GM19467 (cell line): ENCODE results near the gene SEPTIN2.
"Not testable (repeated sequence)": the region's sequence is repeated elsewhere in the genome, so short reads cannot be mapped to it uniquely, and the experiment has no call there.

Source experiments
- ATAC-seq: cut with Tn5 transposase; IDR thresholded peaks from one replicate; pipeline ENCODE4 v1.9.1; 2021; ENCODE audit warnings: mild to moderate bottlenecking, moderate library complexity; ENCODE audit not compliant: unreplicated experiment

The SEPTIN2 gene

DNA sequence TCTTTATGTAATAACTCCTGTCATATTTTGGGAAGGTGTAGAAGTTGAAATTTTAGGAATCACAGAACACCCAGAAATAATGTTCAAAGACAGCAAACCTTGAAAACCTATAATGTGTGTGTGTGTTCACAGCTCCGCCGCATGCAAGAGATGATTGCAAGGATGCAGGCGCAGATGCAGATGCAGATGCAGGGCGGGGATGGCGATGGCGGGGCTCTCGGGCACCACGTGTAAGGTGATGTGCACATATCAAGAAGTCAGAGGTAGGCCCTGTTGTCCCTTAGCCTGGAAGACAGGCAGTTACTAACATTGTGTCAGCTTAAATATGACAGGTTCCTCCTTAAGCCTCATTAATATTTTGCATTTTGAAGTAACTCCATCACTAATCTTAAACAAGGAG is 34.2 kb downstream of the SEPTIN2 start:
- no peak for ATAC-seq

DNA sequence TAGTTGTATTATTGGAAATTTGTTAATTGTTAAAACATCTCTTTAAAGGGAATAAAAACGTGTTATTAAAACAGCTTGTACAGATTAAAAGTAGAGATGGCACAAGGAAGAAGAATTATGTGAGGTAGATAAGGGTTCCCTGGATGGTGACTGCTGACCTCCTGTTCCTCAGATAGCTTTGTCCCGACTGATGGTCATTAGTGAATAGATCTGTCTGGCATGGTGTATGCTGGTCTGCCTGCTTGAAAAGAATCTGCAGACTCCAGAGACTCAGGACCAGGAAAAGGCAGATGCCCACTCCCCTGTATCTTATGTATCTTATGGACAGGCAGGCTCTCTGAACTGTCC is 34.8 kb downstream of the SEPTIN2 start:
- no peak for ATAC-seq

DNA sequence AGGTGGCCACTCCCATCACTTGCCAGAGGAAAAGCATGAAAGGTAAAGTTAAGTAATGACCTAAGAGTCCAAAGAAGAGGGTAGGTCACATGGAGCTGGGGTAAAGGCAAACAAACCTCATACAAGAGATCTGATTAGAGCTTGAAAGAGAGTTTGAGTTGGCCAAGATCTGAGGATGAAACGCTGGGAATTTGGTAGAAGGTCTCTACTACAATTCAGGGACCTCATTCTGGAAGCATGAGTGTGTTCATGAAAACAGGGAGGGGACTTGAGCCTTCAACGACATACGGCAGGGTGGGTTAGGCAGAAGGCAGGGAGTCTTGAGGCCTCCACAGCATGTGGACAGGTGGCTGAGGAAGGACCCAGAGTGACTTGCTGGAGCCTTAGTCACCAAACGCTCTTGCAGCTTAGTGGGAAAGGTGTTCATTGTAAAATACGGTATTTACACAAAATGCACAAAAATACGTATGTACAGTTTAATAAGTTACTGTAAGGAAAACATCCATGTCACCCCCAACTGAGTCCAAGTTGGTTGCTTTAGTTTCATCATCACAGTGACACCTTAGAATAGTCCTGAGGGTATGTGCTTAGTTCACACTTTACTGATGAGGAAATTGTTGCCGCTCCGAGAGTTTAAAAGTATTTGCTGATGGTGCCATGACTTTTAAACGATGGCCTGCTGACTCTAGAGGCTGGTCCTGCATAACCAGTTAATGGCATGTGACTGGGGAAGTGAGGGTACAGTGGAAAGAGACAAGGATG is 35.3 kb downstream of the SEPTIN2 start:
- no peak for ATAC-seq

DNA sequence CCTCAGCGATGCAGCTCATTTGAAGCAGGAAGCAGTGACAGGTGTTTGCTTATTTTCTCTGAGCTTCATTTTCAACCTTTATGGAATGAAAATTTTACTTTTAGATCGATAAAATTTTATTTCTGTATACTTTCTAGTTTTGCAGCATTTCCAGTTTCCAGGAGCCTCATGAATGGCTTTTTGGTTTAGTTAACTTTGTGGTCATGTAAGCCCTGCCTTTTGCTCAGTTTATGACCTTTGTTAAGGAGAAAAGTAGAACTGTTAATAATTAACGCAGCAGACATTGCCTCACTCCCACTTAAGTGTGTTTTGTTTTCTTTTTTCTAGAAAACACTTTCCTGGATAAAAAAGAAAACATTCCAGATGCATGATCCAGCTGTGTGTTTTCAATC is 35.9 kb downstream of the SEPTIN2 start:
- no peak for ATAC-seq

DNA sequence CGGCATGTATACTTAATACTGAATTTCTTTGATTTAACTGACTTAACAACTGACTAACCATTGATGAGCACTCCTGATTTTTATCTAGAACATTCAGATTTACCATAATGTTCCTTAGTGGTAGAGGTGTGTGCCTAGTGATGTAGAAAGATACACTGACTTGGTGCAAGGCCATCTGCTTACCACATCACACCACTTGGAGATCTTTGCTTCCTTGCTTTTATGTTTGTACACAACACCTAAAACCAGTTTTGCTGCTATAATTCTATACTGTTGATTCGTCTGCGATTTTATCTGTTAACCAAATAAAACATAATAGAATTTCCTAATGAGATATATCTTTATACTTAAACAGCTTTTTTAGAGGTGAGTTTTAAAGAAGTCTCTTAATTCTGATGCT is 36.5 kb downstream of the SEPTIN2 start:
- ATAC-seq, result no peak

DNA sequence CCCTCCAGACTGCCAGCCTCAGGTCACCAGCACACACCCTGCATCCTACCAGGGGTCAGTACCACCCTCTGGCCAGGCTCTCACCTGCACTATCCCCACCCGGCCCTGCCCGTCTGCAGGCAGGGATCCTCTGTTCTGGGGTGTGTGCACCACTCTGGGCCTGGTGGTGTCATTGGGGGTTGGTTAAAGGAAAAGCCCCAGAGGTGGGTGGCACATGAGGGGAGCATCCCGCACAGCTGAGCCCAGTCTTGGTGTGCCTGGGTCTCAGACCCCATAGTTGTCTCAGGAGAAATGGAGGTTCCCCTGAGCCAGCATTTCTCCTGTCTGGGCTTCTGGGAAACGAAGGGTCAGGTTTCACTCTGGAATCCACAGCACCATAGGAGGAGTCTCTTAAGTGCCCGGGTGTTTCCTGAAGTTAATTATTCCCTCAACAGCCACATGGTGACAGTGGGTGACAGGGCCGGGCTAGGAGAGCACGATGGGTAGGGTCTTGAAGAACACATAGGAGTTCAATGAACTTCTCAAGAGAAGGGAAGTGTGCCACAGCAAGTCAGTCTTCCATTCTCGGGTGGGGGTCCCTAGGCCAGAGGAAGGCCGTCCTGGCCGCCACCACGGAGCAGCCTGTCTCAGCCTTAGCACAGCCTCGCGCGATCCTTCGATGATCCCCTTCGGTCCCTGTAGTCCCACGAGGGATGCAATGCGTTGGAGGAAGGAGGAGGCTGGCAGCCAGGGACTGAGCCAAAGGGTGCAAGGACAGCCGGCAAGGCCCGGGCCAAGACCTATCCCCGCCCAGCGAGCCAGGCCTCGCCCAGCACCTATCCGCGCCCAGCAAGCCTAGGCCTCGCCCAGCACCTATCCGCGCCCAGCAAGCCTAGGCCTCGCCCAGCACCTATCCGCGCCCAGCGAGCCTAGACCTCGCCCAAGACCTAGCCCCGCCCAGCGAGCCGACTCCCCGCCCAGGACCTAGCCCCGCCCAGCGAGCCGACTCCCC is 39.2 kb downstream of the SEPTIN2 start:
- ATAC-seq, result peak; percentile 25

DNA sequence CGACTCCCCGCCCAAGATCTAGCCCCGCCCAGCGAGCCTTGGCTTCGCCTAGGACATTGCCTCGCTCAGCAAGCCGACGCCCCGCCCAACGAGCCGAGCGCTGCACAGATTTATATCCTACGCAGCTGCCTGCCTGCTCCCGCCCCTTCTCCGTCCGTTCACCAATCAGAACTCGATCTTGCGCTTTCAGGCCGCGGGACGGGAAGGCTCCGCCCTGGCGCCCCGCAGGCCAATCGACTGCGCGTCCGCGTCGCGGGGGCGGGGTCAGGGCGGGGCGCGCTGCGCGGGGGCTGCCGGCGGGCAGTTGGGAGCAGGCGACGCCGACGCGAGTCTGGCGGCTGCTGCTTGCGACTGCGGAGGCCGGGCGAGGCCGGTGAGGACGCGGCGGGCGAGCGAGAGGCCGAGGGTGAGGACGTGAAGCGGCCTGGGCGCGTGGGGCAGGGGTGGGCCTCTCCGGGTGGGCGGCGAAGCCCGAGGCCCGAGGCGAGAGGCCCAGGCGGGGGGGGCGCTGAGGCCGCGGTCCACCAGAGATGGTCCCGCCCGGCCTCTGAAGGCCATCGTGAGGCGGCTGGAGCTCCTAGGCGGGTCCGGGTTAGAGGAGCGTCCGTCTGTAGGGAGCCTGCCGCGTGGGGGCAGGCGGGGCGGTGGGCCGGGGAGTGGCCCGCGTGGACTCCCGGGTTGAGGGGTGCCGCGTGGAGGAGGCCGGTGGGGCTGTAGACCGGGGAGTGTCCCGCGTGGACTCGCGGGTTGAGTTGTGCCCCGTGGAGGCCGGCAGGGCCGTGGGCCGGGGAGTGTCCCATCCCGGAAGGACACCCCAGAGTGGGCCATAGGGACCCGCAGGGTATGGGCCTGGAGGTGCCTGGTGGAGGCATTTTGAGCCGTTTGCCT is 40.5 kb downstream of the SEPTIN2 start, which contains the start of gene FARP2:
TSS of gene FARP2 (plus strand) at position 303 of the 888 bp plus-strand sequence. CDS start 16,823 bp downstream, outside the sequence.
- peak; percentile 81 for ATAC-seq

DNA sequence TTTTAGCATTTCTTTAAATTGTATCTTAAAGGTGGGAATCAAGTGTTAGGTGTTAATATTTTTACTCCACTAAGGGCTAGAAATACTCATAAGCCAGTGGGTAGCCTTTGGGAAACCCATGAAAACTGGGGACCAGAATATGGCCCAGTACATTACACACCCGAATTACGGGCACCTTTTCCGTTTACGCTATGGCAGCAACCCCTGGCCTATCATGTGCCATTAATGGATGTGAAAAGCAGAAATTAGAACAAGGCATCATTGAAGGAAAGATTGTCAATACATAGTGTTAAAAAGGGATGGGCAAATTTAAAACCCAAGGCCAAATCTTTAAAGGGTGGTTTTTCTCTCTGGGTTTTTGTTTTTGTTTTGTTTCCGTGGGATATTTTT is 41.1 kb downstream of the SEPTIN2 start:
- ATAC-seq, result no peak

DNA sequence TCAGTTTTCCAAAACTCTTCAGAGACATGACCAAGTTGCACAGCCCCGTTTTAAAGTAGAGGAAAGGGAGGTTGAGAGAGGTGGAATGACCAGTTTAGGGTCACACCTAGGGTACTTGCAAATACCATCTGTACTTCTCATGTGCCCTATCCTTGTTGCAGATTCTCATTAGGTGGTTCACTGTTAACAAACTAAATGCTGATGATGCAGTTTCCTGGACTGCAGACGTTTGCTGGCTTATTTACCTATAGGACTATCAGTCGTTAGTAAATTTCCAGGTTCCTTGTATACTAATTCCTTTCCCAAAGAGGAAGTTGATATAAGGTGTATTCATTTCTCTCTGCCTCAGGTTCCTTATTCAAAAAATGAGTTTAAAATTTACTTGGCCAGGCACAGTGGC is 41.8 kb downstream of the SEPTIN2 start:
- no peak for ATAC-seq

DNA sequence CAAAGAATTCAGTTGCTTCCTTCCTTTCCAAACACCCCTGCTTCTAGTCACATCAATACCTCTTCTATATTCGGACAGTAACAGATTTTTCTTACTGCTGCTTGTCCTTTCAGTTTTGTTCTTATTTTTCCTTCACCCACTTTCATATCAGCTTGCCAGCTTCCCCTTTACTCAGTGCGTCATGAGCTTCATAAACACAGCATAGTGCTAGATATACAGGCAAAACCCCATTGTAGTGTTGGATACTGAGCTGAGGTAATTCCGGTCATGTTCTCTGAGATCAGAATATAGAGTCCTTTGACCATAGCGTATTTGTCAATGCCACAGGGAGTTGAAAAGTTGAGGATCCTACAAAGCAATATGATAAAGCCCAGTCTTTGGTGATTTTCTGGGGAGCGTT is 42.7 kb downstream of the SEPTIN2 start:
- ATAC-seq, result no peak

DNA sequence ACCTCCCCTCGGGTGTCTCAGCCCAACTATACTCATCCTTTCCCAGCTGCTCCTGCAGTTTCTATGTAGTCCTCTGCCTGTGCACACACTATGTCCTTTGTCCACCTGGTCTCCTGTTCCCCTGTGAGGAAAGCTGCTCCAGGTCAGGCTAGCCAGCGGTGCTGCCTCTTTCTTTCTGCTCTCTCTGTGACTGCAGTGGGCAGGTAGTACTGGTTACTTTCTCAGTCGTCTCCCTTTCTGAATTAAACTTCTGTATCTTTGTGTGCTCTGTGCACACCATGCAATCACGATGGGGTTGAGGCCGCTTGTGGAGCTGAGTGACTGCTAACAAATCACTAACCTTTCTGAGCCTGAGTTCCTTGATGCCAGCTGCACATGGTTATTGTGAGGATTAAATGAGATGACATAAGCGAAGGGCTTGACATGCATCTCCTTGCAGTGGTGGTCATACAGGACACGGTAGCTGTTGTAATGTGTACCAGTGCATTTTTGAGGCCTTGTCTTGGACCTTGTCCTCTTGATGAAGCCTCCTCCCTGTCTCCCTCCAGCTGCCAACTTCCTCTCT is 43.8 kb downstream of the SEPTIN2 start:
- no peak for ATAC-seq

DNA sequence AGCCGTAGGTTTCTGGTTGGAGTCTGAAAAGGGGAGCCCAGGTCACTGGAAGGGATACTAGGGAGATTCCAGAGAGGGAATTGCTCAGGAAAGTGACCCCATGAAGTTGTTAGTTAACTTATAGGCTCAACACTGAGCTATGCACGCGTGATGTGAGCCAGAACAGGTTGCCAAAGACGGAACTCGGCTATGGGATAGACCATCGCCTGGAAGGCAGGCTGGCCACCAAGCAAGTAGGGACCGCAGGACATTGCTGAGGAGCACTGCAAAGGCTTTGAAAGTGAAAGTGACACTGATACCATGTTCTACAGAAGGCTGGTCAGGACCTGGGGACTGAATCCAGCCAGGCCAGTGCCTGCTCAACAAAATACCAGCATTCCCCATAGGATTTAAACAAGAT is 47.7 kb downstream of the SEPTIN2 start:
- no peak for ATAC-seq

DNA sequence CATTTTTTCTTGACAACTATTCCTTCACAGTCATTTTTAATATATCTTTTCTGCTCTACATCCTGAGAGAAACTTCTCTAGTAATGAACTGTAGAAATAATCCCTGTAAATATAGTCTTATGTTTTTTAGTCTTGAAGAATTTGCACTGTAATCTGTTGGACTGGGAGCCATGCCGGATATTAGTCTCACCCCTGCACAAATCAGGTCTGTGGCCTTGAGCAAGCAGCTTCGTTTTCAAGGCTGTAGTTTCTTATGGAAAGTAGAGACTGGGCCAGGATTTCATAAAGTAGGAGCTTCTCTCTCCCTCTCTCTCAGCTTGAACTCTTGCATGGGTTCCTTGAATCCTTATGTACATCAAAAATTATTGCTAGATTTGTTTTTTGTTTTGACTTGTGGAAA is 49.1 kb downstream of the SEPTIN2 start:
- no peak for ATAC-seq

DNA sequence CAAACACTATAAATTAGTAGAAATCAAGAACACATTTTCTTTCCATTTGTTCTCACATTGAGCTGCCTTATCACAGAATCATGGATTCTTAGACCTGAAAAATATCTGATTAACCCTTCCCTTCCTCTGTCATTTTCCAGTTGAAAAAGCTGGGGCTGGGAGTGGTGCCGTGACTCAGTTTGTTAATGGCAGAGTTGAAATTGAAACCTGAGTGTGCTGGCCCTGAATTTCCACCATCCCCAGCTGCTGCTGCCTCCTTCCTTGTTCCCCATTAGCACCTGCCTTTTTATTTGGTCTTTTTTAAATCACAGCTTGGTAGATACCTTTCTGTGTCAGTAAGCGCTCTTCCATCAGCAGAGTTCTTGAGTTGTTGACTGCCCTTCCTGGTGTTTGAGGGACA is 51.0 kb downstream of the SEPTIN2 start:
- no peak for ATAC-seq

DNA sequence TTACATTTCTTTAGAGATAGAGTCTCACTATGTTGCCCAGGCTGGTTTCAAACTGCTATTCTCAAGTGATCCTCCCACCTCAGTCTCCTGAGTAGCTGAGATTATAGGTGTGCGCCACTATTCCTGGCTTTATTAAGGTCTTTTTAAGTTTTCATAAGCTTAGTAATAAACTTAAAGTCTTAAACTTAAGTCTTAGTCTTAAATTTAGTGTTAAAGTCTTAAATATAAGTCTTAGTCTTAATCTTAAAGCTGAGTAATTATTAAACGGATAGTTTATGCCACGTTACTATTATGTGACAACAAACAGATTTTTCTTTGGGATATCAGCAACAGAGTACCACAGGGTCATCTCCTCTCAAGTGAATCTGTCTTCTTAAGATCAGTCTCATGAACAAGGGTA is 52.9 kb downstream of the SEPTIN2 start:
- no peak for ATAC-seq

DNA sequence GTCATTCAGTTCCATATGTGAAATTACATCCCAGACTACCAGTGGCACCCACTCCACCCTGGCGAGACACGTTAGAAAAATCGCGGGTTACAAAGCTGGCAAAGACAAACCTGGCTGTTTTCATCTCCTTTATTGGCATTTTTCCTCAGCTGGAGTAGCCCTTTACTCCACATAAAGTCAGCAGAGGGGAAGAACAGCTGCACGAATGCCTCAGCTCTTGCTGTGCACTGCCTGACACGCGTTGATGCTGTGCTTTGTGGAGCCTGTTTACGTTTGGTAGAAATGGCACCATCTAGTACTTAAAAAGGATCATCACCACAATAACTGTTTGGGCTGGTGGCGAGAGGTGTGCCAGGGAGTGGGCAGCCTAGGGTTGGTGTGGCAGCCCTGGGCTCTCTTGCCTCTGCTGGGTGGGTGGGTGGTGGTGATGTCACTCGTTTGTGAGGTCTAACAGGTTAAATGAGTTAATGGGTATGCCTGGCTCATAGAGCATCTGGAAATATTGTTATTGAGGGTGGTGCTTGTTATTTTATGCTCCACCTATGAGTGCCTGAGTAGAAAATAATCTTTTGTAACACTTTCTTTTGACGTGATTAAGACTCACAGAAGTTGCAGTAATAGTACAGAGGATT is 56.8 kb downstream of the SEPTIN2 start:
- no peak for ATAC-seq

DNA sequence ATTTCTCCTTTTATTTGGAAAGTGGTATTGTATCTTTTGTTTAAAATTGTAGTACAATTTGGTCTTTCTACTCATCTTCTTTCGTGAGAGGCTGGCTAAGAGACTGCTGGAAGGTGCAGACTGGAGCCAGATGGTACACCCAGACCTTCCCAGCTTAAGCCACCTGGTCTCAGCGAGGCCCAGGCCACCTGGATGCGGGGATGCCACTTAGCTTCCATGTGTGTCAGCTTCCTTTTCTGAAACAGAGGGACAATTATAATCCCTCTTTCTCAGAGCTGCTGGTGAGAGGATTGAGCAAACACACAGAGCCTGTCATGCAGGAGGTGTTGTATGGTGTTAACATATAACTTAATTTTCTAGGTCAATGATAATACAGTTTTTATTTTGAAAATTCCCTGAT is 57.7 kb downstream of the SEPTIN2 start:
- no peak for ATAC-seq

DNA sequence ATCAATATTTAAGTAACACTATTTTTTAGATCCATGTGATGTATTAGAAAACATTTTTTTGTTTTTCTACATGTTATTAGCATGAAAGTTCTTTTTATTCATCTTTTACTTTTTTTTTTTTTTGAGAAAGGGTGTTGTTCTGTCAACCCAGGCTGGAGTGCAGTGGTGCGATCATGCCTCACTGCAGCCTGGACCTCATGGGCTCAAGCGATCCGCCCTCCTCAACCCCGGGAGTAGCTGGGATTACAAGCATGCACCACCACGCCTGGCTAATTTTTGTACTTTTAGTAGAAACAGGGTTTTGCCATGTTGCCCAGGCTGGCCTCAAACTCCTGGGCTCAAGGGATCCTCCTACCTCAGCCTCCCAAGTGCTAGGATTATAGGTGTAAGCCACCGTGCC is 58.2 kb downstream of the SEPTIN2 start:
- not testable (repeated sequence) for ATAC-seq

DNA sequence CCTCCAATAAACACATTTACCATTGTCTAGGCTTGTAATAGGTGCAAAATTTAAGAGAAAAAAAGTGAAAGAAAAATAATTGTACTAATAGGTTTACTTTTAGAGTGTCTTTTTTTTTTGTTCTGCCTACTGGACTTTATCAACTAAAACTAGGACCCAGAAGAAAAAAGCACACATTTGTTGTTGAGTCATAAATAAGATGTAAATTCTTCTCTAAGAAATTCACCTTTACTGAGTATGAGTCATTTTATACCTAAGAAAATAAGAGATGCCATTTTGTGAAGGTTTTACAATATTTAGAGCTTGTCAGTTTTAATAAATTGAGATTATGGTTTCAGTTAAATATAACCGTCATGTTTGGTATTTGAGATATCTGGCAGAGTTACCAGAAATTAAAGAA is 59.6 kb downstream of the SEPTIN2 start:
- no peak for ATAC-seq

DNA sequence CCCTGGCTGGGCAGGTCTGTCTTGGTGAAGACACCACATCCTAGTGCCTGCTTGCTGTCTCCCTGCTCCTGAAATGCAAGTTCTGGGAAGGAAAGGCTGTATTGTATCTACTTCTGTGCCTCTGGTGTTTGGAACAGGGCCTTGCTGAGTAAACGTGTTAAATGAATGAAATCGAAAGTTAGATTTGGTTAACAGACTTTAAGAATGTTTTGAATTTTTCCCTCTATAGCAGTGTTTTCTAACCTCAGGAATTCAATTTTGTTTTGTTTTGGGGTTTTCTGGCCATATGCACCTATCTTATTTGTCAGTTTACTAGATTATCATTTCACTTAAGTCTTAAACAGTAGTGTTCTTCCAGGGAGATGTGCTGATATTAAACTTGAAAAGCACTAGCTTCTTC is 61.1 kb downstream of the SEPTIN2 start:
- ATAC-seq, result no peak
